Measurements from ENCODE around the gene BRSK2.

DNA sequence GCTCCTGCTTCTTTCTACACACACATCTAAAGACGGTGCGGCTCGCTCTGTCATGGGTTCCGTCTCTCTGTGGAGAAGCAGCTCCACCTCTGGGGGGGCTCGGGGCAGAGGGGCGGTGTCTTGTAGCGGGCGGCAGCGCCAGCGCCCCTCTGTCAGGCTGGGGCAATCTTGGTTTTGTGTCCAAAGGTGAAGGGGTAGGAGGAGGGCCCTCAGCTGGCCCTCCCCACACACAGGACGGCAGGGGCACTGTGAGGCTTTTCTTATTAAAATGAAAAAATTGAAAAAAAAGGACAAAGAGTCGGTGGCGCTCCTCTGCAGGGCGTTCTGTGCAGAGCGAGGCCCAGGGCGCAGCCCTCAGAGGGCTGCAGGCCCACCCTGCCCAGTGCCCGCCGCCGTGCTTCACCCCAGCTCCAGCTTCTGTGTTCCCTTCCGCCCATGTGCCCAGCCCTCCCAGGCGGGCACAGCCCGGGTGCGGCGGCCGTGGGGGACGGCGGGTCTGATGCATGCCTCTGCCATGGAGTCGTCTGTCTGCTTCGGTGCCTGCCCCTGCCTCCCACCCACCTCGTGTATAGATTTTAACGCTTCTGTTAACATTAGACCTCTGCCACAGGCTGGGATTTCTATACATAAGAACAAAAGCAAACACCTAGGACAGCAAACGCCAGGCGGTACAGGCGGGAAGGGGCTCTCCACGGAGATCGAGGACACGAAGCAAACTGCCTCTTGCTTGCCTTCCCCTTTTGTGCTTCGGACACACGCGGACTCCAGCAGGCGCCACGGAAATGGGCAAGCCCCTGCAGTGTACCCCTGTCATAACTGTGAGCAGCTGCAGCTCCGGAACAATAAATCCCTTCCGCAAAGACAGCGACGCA lies 72.3 kb downstream of the BRSK2 start:
- TF ChIP-seq EZH2 (IDR thresholded peaks at IDR 0.05; ENCODE audit: low read length, unreplicated experiment) = no peak
- TF ChIP-seq, protein P1, sequence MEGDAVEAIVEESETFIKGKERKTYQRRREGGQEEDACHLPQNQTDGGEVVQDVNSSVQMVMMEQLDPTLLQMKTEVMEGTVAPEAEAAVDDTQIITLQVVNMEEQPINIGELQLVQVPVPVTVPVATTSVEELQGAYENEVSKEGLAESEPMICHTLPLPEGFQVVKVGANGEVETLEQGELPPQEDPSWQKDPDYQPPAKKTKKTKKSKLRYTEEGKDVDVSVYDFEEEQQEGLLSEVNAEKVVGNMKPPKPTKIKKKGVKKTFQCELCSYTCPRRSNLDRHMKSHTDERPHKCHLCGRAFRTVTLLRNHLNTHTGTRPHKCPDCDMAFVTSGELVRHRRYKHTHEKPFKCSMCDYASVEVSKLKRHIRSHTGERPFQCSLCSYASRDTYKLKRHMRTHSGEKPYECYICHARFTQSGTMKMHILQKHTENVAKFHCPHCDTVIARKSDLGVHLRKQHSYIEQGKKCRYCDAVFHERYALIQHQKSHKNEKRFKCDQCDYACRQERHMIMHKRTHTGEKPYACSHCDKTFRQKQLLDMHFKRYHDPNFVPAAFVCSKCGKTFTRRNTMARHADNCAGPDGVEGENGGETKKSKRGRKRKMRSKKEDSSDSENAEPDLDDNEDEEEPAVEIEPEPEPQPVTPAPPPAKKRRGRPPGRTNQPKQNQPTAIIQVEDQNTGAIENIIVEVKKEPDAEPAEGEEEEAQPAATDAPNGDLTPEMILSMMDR (conservative IDR thresholded peaks at IDR 0.05; ENCODE audit: low read depth, low read length) = no peak
